Measurements from ENCODE around the gene TCN2. TPM values are rescaled to one million over a fixed set of nuclear protein-coding genes. Genes with fewer than 3 reads are reported as not detected.

The TCN2 gene
- total and polyA plus RNA-seq, 10 of the 15 experiments (the other 5 are each of a cell fraction or from before 2014, with no cell fraction given), result 5.4 to 21.8 (median 11.0) TPM

- intact Hi-C loops (cut with micrococcal nuclease; ENCODE audit: unreplicated experiment) (no loop called here), in situ Hi-C loops (cut with MboI) (loop anchor here (25.0 kb wide), 1 partner anchor 285 kb away; no protein-coding TSS in a partner anchor)
- Histone ChIP-seq H3K79me2 (ENCODE audit: control insufficient read depth, insufficient read depth, low read length) (no peaks in the 10 kb centered on the region), H3K4me2 (ENCODE audit: control insufficient read depth, insufficient read depth) (no peak overlapping the region), H3K36me3 (ENCODE audit: control insufficient read depth in 2 of 2, insufficient read depth in 2 of 2, low read length in 1 of 2) (no peaks in the 10 kb centered on the region), H3K4me3 (no peak overlapping the region), H2AFZ (ENCODE audit: control insufficient read depth, low read depth, low read length) (no peak overlapping the region), H3K9me3 (replicated peaks; ENCODE audit: control insufficient read depth, insufficient read depth, low read length) (no peaks in the 10 kb centered on the region), H3K27me3 (replicated peaks in 1 of 2; ENCODE audit: control insufficient read depth in 2 of 2, insufficient read depth in 2 of 2, low read length in 1 of 2) (no peaks in the 10 kb centered on the region), H3K27ac (ENCODE audit: control insufficient read depth, insufficient read depth) (no peak overlapping the region), H3K4me1 (ENCODE audit: control insufficient read depth, insufficient read depth, low read length) (no peaks in the 10 kb centered on the region), H4K20me1 (ENCODE audit: control insufficient read depth, insufficient read depth) (no peaks in the 10 kb centered on the region), H3K9ac (ENCODE audit: control insufficient read depth, insufficient read depth, low read length) (no peak overlapping the region)
- CTCF ChIA-PET, result interaction anchor here (0.6 kb wide), 1 partner anchor 128 kb away, joined by 4 read pairs; no protein-coding TSS in a partner anchor
- no peak for DNase-seq (ENCODE audit: low read depth, low spot score)
- WGBS (ENCODE audit: insufficient coverage, insufficient replicate concordance, low lambda C conversion rate, missing lambda C conversion rate), result 58% methylated on average over 5 of the region's 5 CpGs
- POLR2A ChIA-PET, result interaction anchor here (0.5 kb wide), 1 partner anchor 119 kb away, joined by 5 read pairs; no protein-coding TSS in a partner anchor
- no peak for ATAC-seq
- BruUV-seq (replicated peaks), result no TSS peak
- no peak for TF ChIP-seq RAD51 (IDR thresholded peaks at IDR 0.05)
- TF ChIP-seq PAX8 (IDR thresholded peaks at IDR 0.05), result no peak
- TF ChIP-seq KAT2A (conservative IDR thresholded peaks at IDR 0.05; ENCODE audit: control insufficient read depth, low read depth, low read length), result no peak
- no peak for TF ChIP-seq ZBTB4 (CRISPR knock-in tag; IDR thresholded peaks at IDR 0.05)
- TF ChIP-seq HDAC6 (IDR thresholded peaks at IDR 0.05; ENCODE audit: unreplicated experiment), result no peak
- no peak for TF ChIP-seq CBFB (IDR thresholded peaks at IDR 0.05; ENCODE audit: low read depth)
- TF ChIP-seq GABPA (IDR thresholded peaks at IDR 0.05; ENCODE audit: low read depth), result no peak
- TF ChIP-seq IKZF2 (IDR thresholded peaks at IDR 0.05), result no peak
- no peak for TF ChIP-seq ZNF24 (IDR thresholded peaks at IDR 0.05)
- TF ChIP-seq ZSCAN29 (IDR thresholded peaks at IDR 0.05), result no peak
- FAIRE-seq, result no peak
- SMC1A ChIA-PET (ENCODE audit: uncharacterized antibody, unreplicated experiment), result interaction anchor here (0.7 kb wide), 1 partner anchor 127 kb away, joined by 3 read pairs; no protein-coding TSS in a partner anchor
- RAD21 ChIA-PET (ENCODE audit: unreplicated experiment), result interaction anchor here (0.6 kb wide), 1 partner anchor 20 kb away, joined by 5 read pairs; the partner anchor contains the start of gene TCN2
Observed at GRCh38 chr22:30627471-30627870, 20.5 kb downstream of the TCN2 start.

All from GM12878 (cell line).